Hematopoietic multipotent progenitor cell treated with erythropoietin and hydrocortisone succinate and interleukin-3 and kit ligand, for 15 days (in vitro differentiated cells): ENCODE data around the gene OLFM3.

ENCODE experiments used
- DNase-seq: peaks from one replicate; pipeline ENCODE4 v3.0.0-alpha.2; 2015; ENCODE audit warnings: low spot score

The OLFM3 gene

GRCh38 chr1:101846820-101847219 is 149.9 kb downstream of the OLFM3 start:
- DNase-seq = no peak

- no peak for DNase-seq
Observed at GRCh38 chr1:101843160-101843559, 153.6 kb downstream of the OLFM3 start.

GRCh38 chr1:101841824-101842223 is 154.9 kb downstream of the OLFM3 start:
- no peak for DNase-seq

- no peak for DNase-seq
Observed at GRCh38 chr1:101835988-101836387, 160.7 kb downstream of the OLFM3 start.

- DNase-seq = no peak
Observed at GRCh38 chr1:101833312-101833711, 163.4 kb downstream of the OLFM3 start.

GRCh38 chr1:101826416-101826815 is 170.3 kb downstream of the OLFM3 start:
- DNase-seq = no peak

- DNase-seq = no peak
Observed at GRCh38 chr1:101820071-101820470, 176.7 kb downstream of the OLFM3 start.

GRCh38 chr1:101816262-101816661 is 180.5 kb downstream of the OLFM3 start:
- no peak for DNase-seq

- no peak for DNase-seq
Observed at GRCh38 chr1:101798417-101798816, 198.3 kb downstream of the OLFM3 start.

- DNase-seq = no peak
Observed at GRCh38 chr1:101797722-101798121, 199.0 kb downstream of the OLFM3 start.

GRCh38 chr1:101781201-101781831 is 215.4 kb downstream of the OLFM3 start:
- DNase-seq = no peak

GRCh38 chr1:101769520-101769919 is 227.2 kb downstream of the OLFM3 start:
- no peak for DNase-seq

GRCh38 chr1:101757985-101758384 is 238.7 kb downstream of the OLFM3 start:
- DNase-seq = no peak

GRCh38 chr1:101756411-101756810 is 240.3 kb downstream of the OLFM3 start:
- DNase-seq = no peak
